Ecto neural progenitor cell (in vitro differentiated cells): ENCODE results near the gene PPM1F.
"Not testable (repeated sequence)": the region's sequence is repeated elsewhere in the genome, so short reads cannot be mapped to it uniquely, and the experiment has no call there.

Source experiments
- DNase-seq: peaks from one replicate; pipeline ENCODE4 v3.0.0-alpha.2; 2018; ENCODE audit warnings: low spot score

The PPM1F gene

GRCh38 chr22:21919526-21920307, 32.9 kb downstream of the PPM1F start:
- DNase-seq, result no peak

DNA sequence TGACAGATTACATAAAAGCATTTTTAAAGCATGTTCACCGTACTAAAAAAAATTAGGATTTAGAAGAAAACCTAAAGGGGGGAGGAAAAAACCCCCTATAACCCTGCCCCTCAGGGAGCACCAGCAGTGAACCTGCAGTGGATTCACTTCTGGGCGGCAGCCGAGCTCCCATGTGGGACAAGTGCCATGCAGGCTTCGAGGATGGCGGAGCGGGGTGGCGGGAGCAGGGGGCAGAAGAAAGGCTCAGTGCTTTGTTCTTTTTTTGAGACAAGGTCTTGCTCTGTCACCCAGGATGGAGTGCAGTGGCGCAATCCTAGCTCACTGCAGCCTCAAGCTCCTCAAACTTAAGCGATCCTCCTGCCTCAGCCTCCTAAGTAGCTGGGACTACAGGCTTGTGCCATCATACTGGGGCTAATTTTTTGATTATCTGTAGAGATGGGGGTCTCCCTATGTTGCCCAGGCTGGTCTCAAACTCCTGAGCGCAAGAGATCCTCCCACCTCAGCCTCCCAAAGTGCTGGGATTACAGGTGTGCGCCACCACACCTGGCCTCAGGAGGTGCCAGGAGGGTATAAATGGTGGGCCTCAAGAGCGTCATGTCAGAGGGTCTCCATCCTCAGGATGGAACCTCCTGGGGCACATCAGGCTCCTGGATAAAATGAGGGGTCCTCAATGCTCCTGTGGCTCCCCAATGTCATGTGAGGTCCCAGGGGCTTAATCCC, 34.0 kb downstream of the PPM1F start:
- no peak for DNase-seq

- no peak for DNase-seq
Measured at GRCh38 chr22:21917959-21918261, 34.7 kb downstream of the PPM1F start.

DNA sequence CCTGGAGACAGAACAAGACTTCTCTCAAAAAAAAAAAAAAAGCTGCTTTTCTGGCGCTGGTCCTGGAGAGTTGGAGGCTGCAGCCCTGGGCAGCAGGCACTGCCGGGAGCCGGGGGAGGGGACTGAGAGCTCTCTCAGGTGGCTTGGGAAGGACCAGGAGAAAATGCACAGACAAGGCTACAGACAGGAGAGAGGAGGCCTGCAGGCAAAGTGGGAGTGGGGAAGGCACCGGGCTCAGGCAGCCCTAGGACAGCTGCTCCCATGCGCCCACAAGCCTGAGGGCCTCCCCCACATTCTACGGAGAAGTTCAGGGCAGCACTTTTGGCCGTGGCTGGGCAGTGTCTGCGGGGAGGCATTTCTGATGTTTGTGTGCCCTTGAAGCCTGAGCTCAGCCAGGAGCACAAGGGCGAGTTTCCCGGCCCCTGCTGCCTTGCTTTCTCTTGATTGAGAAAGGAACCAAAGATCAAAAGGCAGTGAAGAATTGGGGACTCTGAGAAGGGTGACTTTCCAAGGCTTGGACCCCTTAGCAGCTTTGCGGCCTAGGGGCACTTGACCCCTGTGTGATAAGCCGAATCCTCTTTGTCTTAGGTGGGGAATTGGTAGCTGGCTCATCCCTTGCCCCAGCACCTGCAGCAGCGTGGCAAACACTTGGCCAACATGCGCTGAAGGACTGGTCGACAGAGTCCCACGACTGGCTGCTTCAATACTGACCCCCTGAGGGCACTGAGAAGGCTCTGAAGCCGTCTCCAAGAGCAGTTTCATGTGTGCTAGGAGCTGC, 35.3 kb downstream of the PPM1F start:
- DNase-seq, result no peak

DNA sequence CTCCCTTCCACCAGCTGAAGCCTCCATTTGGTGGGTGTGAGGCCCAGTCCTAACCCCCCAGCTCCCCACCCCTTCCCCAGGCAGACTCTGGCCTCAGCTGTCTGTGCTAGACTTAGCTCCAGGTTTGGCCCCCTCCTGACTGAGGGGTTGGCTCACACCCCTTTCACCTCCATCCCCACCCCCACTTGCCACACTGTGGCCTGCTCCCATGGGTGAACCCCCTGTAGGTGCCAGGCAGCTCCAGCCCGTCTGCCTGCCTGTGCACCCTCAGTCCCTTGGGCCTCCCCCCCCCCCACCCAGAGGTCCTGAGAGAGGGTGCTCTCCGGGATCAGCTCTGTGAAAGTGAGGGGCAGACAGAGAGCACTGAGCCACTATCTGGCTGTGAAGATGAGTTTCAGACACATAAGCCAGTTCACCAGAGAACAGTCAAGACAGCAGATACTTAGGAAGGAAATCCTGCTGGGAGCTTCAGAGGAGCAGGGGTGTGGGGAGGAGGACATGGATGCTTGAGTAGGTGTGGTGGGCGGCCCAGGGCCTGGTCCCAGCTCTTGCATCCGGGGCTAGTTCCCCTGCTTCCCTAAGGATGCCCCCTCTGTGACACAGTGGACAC, 36.2 kb downstream of the PPM1F start:
- DNase-seq, result no peak

DNA sequence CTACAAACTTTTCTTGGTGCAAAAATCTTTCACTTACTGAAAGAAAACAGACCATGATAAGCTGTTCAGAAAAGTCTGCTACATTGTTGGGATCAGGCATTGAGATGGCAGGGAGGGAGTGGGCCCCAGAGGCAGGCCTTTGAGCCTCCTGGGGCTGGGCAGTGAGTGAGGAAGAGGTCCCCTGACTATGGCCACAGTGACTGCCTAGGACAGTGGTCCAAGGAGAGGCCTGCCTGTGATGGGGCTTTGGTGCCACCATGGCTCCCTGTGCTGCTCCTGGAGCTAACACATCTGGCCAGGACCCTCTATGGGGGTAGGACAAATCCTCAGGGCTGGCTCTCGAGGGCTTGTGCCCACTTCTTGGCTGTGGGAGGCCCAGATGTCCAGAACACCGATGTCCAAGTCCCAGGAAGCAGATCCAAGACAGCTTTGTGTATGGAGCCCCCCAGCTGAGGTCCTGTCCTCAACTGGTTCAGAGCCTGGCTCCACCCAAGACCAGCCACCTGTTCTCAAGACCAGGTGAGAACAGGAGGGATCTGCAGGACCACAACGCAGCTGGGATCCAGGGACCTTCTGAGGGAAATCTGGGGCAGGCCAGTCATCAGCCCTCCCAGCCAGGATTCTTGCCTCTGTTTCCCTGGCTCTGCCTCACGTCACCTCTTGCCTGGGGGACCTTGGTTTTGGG, 36.9 kb downstream of the PPM1F start:
- no peak for DNase-seq

- DNase-seq, result not testable (repeated sequence)
Measured at GRCh38 chr22:21914033-21914642, 38.5 kb downstream of the PPM1F start.

GRCh38 chr22:21910367-21910766, 42.3 kb downstream of the PPM1F start:
- DNase-seq, result not testable (repeated sequence)

- no peak for DNase-seq
Measured at GRCh38 chr22:21909871-21910270, 42.8 kb downstream of the PPM1F start.

DNA sequence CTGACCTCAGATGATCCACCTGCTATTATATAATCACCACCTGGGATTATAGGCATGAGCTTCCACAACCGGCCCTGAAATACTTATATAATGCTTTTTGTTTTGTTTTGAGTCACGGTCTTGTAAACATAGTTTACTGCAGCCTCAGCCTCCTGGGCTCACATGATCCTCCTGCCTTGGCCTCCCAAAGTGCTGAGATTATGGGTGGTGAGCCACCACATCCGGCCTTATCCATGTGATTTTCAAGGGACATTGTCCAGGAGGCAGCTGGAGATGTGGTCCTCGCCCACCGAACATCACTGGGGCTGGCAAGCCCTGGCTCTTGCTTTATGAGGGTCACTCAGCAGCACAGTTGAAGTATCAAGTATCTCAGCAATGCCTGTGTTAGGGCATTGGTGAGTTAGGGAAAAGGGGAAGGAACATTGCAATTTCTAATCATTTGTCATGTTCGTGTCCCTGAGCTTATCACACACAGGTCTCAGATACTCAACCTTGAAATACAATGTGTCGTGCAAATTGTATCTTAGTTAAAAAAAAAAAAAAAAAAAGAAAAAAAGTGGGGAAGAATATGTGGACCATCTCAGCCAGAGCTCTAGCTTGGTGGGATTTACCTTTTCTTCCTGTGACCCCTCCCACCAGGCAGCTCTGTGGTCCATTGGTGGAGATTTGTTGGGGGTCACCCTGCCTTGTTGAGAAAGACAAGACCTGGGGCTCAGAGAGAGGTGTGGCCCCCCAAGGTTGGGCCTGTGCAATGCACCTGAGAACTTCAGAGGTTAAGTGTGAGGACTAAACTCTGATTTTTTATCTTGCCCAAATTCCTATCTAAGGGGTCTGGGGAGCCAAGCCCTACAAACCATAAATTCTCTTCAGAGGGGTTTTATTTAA, 44.8 kb downstream of the PPM1F start:
- DNase-seq, result no peak

GRCh38 chr22:21905234-21905633, 47.4 kb downstream of the PPM1F start:
- not testable (repeated sequence) for DNase-seq

DNA sequence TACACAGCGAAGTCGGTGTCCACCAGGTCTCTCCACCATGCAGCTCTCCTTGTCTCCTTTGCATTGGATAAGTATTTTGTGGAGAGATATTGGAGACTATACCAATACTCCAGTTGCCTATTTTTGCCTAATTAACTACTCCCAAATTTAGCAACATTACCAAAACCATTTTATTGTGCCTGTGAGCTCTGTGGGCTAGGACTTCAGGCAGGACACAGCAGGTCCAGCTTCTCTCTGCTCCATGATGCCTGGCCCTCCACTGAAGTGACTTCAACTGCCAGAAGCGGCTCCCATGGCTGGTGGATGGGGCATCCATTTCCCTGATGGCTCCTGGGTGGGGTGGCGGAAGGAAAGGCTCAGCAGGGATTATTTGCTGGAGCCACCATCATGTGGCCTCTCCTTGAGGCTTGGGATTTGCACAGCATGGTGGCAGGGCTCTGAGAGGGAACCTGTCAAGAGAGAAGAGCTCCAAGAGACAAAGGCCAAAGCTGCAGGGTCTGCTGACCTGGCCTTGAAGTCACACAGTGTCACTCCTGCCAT, 48.3 kb downstream of the PPM1F start:
- no peak for DNase-seq

- DNase-seq, result no peak
Measured at GRCh38 chr22:21903283-21903682, 49.4 kb downstream of the PPM1F start.

DNA sequence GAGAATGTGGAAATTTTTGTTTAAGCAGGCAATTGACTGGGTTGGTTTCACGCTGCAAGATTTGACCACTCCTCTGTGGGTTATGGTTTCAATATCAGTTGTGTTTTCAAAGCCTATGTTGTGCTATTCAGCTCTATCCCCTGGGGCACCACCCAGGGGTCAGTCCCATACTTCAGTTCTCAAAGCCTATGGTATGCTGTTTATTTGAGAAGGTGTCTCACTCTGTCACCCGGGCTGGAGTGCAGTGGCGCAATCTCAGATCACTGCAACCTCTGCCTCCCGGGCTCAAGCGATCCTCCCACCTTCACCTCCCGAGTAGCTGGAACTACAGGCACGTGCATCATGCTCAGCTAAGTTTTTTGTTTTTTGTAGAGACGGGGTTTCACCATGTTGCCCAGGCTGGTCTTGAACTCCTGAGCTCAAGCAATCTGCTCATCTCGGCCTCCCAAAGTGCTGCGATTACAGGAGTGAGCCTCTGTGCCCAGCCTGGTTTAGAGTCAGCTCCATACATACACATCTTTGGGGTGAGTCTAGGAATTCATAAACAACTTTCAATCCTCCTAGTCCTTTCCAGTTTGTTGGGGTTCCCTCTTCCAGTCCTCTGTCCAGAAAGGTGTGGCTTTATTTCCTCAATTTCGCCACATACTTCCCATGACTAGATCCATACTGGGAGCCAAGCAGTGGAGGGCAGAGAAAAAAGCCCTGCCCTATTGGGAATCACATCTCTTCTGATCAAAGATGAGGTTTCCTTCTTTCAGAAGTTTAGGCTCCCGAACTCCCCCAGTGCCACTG, 50.2 kb downstream of the PPM1F start:
- no peak for DNase-seq

- DNase-seq, result no peak
Measured at GRCh38 chr22:21898354-21898896, 54.2 kb downstream of the PPM1F start.

DNA sequence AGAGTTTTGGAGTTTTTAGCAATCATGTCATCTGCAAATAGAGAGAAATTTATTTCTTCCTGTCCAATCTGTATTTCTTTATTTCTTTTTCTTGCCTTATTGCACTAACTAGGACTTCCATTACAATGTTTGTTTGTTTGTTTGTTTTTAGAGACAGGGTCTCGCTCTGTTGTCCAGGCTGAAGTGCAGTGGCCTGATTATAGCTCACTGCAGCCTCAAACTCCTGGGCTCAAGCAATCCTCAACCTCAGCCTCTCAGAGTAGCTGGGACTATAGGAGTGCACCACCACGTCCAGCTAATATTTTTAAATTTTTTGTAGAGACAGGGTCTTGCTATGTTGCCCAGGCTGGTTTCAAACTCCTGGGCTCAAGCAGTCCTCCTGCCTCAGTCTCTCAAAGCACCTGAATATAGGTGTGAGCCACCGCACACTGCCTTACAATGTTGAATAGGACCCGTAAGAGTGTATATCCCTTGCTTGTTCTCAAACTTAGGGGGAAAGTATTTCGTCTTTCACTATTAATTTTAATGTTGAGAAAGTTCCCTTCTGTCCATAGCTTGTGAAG, 55.6 kb downstream of the PPM1F start:
- no peak for DNase-seq

GRCh38 chr22:21896275-21896674, 56.4 kb downstream of the PPM1F start:
- DNase-seq, result not testable (repeated sequence)

GRCh38 chr22:21894799-21895198, 57.8 kb downstream of the PPM1F start:
- DNase-seq, result no peak
